B cell (primary cell): ENCODE measurements around the gene SPRED2.

Experiments
- CTCF ChIP-seq: fragments of 200-600 bp; IDR thresholded peaks from one replicate; pipeline ENCODE4 v1.8.0; 2022; ENCODE audit warnings: antibody characterized with exemption, mild to moderate bottlenecking
- EZH2 ChIP-seq: IDR thresholded peaks from 2 replicates; pipeline ENCODE4 v1.6.1; 2012; ENCODE audit warnings: borderline replicate concordance, low read depth, mild to moderate bottlenecking, moderate library complexity, low read length; ENCODE audit not compliant: insufficient read depth, poor library complexity, severe bottlenecking

GRCh38 chr2:65343386-65343785 lies 89.0 kb downstream of the SPRED2 start:
- TF ChIP-seq CTCF (no peak), EZH2 (no peak)
